Stimulated activated CD4-positive, alpha-beta T cell treated with anti-CD3 and anti-CD28 coated beads, Interleukin-4, amount 100 ng/mL, for 4 hours (primary cell): ENCODE results near the gene L3MBTL2.

Experiments
- DNase-seq, 2 experiments: peaks; one replicate each; pipeline ENCODE4 v3.0.0-alpha.2; 2020

L3MBTL2 gene

DNA sequence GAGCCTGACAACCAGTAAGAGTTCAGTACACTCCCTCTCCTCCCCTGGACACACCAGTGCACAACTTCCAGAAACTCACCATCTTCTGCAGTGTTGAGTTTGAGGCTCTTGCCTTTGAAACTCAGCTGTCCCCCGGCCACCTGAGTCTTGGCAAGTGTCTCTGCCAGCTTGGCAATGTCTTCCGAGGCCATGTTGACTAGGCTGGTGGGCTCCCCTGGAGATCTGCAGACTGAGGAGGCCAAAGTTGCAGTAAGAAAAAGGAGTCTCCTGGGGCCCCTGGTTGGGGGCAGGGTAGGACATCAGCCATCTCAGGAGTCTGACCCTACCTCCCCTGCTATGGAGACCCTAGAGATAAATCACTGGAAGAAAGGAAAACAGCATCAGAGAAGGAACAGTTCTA, 75.7 kb downstream of the L3MBTL2 start:
- DNase-seq = no peak
